Activated T-cell treated with anti-CD3 and anti-CD28 coated beads, Interleukin-2, amount 50 U/mL, for 72 hours (primary cell): ENCODE measurements around the gene CSF3. TPM values are rescaled to one million over a fixed set of nuclear protein-coding genes. Genes with fewer than 3 reads are reported as not detected.

Experiments used
- ATAC-seq, 2 donors: fragments of 150-1000 bp; cut with Tn5 transposase; replicated peaks in 1 of 2; 2 replicates each; pipeline ENCODE4 v1.10.0; 2021; ENCODE audit warnings: moderate library complexity in 2 of 2, mild to moderate bottlenecking in 1 of 2
- DNase-seq, 2 donors: peaks; one replicate each; pipeline ENCODE4 v3.0.0; 2021 to 2022; ENCODE audit warnings: mixed read lengths in 1 of 2
- H3K27ac Mint-ChIP-seq: one replicate; pipeline ENCODE4 v1.8.0; 2022; ENCODE audit warnings: mild to moderate bottlenecking, moderate library complexity, mixed read lengths
- H3K27me3 Mint-ChIP-seq: one replicate; pipeline ENCODE4 v1.8.0; 2022; ENCODE audit warnings: low read depth, mixed read lengths
- H3K36me3 Mint-ChIP-seq, 2 donors: one replicate each; pipeline ENCODE4 v1.8.0; 2022; ENCODE audit warnings: mixed read lengths in 2 of 2, mild to moderate bottlenecking in 1 of 2; ENCODE audit not compliant: insufficient read depth in 2 of 2
- H3K4me1 Mint-ChIP-seq: one replicate; pipeline ENCODE4 v1.8.0; 2022; ENCODE audit warnings: low read depth, mixed read lengths
- H3K4me3 Mint-ChIP-seq, 2 donors: one replicate each; pipeline ENCODE4 v1.8.0; 2022; ENCODE audit warnings: mild to moderate bottlenecking in 2 of 2, mixed read lengths in 2 of 2, moderate library complexity in 2 of 2
- H3K9me3 Mint-ChIP-seq, 2 donors: one replicate each; pipeline ENCODE4 v1.8.0; 2022; ENCODE audit warnings: mixed read lengths in 2 of 2
- total RNA-seq, 2 donors: library from RNA; stranded (reverse); gene quantifications; one replicate each; pipeline ENCODE4 v1.2.3, GENCODE V29; 2022

CSF3 gene
- total RNA-seq, 2 donors from 2014 or later: not detected

DNA sequence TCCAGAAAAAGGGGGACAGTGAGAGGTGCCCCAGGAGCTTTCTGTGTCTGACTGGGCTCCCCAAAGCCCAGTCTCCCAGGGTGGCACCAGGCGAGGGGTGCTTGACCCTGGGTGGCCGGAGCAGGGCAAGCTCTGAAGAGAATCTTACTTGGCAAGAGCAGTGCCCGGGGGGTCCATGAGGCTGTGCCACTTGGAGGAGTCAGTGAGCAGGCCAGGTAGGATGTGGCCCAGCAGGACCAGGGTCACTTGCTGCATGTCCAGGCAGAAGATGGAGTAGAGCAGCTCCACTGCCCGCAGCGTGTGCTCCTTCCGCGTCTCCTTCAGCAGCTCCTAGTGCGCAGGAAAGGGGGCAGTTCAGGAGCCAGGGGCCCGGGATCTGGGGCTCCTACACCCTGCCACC lies 7.3 kb downstream of the CSF3 start:
- H3K4me3 Mint-ChIP-seq: no peak overlapping the region
- no peaks in the 10 kb centered on the region for H3K9me3 Mint-ChIP-seq
- no peak overlapping the region for H3K27ac Mint-ChIP-seq
- no peaks in the 10 kb centered on the region for H3K27me3 Mint-ChIP-seq
- DNase-seq: no peak
- H3K36me3 Mint-ChIP-seq: peaks cover 4 to 12% of the 10 kb centered on the region in 2 donors
- peaks cover 19% of the 10 kb centered on the region for H3K4me1 Mint-ChIP-seq
- no peak for ATAC-seq

DNA sequence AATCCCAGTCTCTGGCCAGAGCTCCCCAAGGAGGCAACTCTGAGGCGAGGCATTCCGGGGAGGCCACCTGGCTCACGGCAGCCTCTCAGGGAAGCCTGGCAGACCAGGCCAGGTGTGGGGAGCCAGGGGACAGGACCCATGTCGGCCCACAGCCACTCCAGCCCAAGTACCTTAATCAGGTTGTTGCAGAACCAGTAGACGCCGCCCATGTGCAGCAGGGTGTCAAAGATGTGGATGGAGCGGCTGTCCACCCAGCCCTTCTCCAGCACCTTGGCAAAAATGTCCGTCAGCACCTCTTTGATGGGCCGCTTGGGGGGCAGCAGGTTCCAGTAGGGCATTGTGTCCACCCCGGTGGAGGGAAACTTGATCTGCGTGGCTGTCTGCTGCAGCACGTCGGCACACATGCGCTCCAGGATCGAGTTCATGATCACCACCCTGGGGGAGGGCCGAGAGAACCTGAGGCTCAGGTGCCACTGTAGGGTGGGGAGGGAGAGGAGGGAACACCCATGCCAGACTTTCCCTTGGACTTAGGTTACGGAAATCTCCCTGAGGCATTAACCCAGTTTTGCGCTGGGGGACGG lies 7.8 kb downstream of the CSF3 start:
- Mint-ChIP-seq H3K27me3 (no peaks in the 10 kb centered on the region), H3K27ac (no peak overlapping the region), H3K36me3 (peaks cover 4 to 12% of the 10 kb centered on the region in 2 donors), H3K9me3 (no peaks in the 10 kb centered on the region), H3K4me1 (peaks cover 19% of the 10 kb centered on the region), H3K4me3 (no peak overlapping the region)
- ATAC-seq (no peak), DNase-seq (no peak)

DNA sequence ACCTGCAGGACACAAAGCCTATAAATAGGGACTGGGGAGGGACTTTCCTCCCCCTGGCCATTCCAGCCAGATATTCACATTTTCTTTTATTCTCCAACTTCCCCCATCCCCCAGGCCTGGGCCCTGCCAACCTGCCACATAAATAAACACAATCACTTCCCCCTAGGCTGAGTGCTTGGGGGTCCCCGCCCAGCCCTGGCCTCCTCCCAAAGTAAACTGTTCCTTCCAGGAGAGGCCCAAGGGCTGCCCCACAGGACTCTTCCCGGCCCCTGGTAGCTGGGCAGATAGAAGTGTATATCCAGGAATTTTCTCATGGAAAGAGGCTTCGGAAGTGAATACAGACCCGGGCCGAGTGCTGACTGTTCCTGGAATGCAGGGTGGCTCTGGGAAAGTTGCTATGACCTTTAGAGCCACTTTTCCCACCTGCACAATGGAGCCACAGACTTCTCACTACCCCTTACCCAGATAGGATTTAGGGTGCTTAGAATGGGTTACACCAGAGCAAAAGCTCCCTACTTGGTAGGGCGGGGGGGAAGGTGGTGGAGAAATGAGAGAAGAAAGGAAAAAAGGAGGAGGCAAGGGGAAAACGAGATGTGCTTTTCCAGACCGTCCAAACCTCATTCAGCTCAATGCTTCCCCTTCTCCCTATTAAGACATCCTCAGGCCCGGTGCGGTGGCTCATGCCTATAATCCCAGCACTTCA lies 8.5 kb downstream of the CSF3 start:
- H3K4me1 Mint-ChIP-seq: peaks cover 19% of the 10 kb centered on the region
- H3K9me3 Mint-ChIP-seq: no peaks in the 10 kb centered on the region
- H3K4me3 Mint-ChIP-seq: no peak overlapping the region
- ATAC-seq (no peak), DNase-seq (no peak)
- no peak overlapping the region for H3K27ac Mint-ChIP-seq
- H3K36me3 Mint-ChIP-seq: peaks cover 4 to 14% of the 10 kb centered on the region in 2 donors
- H3K27me3 Mint-ChIP-seq: no peaks in the 10 kb centered on the region

DNA sequence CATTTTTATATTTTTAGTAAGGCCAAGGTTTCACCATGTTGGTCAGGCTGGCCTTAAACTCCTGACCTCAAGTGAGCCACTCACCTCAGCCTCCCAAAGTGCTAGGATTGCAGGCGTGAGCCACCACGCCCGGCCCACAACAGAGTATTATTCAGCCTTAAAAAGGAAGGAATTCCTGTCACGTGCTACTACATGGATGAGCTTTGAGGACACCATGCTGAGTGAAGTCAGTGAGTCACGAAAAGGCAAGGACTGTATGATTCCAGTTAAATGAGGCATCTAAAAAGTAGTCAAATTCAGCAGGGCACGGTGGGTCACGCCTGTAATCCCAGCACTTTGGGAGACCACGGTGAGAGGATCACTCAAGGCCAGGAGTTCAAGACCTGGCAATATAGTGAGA lies 9.7 kb downstream of the CSF3 start:
- H3K4me3 Mint-ChIP-seq: no peak overlapping the region
- ATAC-seq: no peak
- H3K9me3 Mint-ChIP-seq: no peaks in the 10 kb centered on the region
- no peak overlapping the region for H3K27ac Mint-ChIP-seq
- peaks cover 19% of the 10 kb centered on the region for H3K4me1 Mint-ChIP-seq
- H3K36me3 Mint-ChIP-seq: peaks cover 8 to 24% of the 10 kb centered on the region in 2 donors
- DNase-seq: no peak
- no peaks in the 10 kb centered on the region for H3K27me3 Mint-ChIP-seq

DNA sequence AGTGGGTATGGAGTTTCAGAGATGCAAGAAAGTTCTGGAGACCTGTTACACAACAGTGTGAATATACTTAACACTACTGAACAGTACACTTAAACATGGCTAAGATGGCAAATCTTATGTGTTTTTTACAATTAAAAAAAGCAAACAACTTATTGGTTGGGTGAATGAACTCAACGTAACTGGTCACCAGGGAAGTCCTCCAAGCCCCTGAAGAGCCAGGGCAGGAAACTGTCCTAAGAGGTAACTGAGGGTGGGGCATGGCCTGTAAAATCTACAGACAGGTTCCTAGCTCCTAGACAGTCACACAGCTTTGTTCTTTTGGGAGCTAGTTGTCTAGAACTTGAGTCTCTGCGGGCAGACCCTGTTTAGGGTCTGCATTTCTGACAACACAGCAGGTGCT lies 10.3 kb downstream of the CSF3 start:
- no peaks in the 10 kb centered on the region for H3K9me3 Mint-ChIP-seq
- H3K27ac Mint-ChIP-seq: no peak overlapping the region
- H3K36me3 Mint-ChIP-seq: peaks cover 8 to 24% of the 10 kb centered on the region in 2 donors

DNA sequence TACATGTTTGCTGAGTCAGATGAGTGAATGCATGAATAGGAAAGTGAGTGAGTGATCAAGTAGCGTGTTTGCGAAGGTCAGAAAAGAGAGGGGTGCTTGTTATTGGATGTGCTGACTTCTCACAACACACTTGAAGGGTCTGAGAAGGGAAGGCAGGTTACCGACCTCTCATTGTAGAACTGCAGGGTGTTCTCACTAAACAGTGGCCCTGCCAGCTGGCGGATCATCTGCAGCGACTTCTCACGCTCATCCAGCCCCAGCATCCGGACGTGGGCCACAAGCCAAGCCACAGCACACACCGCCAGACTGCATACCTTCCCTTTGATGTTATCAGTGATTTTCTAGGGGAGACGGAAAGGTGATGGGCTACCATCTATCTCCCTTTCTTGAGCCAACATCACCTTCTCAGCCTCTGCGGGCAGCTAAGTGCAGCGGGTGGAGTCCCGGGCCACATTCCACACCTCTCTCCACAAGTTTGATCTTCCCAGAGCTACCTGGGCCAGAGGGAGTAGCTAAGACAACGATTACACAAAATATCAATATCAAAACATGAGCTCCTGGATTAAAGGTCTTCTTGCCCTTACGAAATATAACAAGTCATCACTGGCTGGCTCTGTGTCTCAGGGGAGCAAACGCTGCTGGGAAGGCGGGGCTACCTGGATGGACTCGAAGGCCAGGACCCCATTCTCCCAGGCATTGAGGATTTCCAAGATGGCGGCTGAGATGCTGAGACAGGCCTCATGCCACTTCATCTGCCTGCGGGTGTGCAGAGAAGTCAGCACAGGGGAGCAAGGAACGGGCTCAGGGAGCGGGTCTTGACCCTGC lies 11.0 kb downstream of the CSF3 start:
- Mint-ChIP-seq H3K36me3 (peaks cover 10 to 24% of the 10 kb centered on the region in 2 donors), H3K4me1 (peaks cover 19% of the 10 kb centered on the region), H3K27me3 (no peaks in the 10 kb centered on the region), H3K4me3 (peak overlapping the region in 1 of 2 donors; percentile 11), H3K9me3 (no peaks in the 10 kb centered on the region), H3K27ac (no peak overlapping the region)
- ATAC-seq: peak; percentile 46 to 52
- peak; percentile 27 to 41 for DNase-seq

More for the DNA sequence above, 10.3 kb downstream of the CSF3 start:
- Mint-ChIP-seq H3K4me3 (no peak overlapping the region), H3K4me1 (peaks cover 19% of the 10 kb centered on the region), H3K27me3 (no peaks in the 10 kb centered on the region)
- DNase-seq: no peak
- ATAC-seq: no peak

DNA sequence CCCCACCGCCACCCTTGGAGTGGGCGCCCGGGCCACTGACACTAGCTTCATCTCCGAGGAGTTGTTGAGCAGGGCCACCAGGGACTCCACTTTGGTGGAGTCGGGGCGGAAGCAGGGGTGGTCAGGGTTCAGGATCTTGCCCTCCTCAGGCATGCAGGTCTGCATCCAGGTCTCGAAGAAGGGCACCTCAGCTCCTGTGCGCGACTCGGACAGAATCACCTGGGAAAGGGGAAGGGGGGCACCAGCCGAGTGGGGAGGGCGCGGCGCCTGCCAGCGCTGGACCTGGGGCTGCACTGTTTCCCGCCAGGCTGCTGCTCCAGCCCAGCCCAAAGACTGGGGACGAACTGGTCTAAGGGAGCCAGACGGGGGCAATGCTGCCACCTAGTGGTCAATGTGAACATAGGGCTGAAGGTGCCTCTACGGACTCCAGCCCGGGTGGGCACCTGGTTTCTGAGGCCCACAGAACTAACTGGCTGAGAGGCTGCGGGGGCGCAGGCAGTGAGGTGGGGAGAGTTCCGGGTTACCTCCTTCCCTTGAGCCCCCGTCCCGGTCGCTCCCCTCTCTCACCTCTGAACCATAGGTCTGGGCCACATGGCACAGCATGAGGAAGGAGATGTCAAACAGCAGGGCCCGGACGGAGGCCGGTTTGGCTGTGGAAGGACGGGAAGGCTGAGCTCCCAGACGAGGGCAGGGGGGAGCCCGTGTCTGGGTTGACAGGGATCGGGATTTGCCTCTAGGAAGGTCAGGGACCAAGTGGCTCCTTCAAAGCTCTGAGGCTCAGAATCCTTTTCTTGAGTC lies 11.8 kb downstream of the CSF3 start:
- Mint-ChIP-seq H3K27ac (no peak overlapping the region), H3K4me1 (peaks cover 19% of the 10 kb centered on the region), H3K36me3 (peaks cover 10 to 24% of the 10 kb centered on the region in 2 donors), H3K4me3 (no peak overlapping the region), H3K9me3 (no peaks in the 10 kb centered on the region), H3K27me3 (no peaks in the 10 kb centered on the region)
- peak; percentile 77 to 78 for DNase-seq
- peak; percentile 87 to 88 for ATAC-seq

DNA sequence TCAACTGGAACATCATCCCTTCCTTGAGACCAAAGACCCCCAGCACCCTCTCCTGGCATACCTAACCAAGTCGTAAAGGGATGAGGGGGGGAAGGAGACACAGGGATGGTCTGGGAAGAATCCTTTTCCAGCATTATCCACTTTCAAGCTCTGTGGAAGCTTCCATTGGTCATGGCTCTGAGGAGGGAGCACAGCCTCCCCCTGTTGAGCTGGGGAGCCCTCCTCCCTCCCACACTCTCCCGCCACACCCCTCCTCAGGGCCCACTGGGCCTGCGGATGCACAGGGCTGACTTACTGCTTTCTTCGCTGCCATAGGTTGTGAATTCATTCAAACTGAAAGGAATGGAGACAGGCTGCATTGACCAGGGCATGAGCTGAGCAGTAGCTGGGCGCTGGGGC lies 12.4 kb downstream of the CSF3 start:
- ATAC-seq (no peak), DNase-seq (no peak)
- H3K4me3 Mint-ChIP-seq: no peak overlapping the region
- no peaks in the 10 kb centered on the region for H3K27me3 Mint-ChIP-seq
- H3K36me3 Mint-ChIP-seq: peaks cover 10 to 24% of the 10 kb centered on the region in 2 donors
- H3K27ac Mint-ChIP-seq: no peak overlapping the region
- H3K4me1 Mint-ChIP-seq: peaks cover 19% of the 10 kb centered on the region
- no peaks in the 10 kb centered on the region for H3K9me3 Mint-ChIP-seq

DNA sequence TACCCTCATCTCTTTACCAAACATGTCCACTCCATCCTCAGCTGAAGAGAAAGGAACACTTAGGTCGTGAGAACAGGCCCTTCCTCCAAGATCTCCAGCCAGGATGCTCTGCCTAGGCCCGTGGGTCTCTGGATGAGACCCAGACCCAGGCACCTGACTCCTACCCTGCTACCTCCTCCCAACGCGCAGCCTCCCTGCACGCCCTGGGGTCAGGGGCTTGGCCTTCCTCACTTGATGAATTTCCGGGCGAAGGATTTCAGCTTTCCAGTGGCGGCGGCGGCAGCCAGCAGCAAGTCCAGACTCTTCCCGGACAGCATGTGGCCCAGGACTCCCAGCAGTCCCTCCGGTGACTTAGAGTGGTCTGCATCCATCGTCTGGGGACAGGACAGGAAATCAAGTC lies 13.4 kb downstream of the CSF3 start:
- peaks cover 19% of the 10 kb centered on the region for H3K4me1 Mint-ChIP-seq
- peaks cover 10 to 24% of the 10 kb centered on the region in 2 donors for H3K36me3 Mint-ChIP-seq
- H3K27me3 Mint-ChIP-seq: no peaks in the 10 kb centered on the region
- H3K9me3 Mint-ChIP-seq: no peaks in the 10 kb centered on the region
- ATAC-seq: no peak
- no peak overlapping the region for H3K4me3 Mint-ChIP-seq
- no peak for DNase-seq
- H3K27ac Mint-ChIP-seq: no peak overlapping the region

DNA sequence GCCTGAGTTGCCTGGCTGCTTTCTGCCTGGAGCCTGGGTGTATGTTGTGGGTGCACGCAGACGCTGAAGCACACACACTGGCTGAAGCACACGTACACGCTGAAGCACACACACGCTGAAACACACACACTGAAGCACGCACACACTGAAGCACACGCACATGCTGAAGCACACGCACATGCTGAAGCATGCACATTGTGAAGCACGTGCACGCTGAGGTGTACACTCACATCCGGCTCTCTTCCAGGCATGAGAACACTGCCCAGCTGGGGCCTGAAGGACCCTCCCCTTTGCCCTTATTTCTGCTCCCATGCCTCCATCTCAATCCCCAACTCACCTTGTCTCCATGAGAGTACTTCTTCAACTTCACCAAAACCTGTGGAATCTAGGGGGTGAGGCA lies 16.5 kb downstream of the CSF3 start:
- Mint-ChIP-seq H3K27me3 (no peaks in the 10 kb centered on the region), H3K4me3 (no peak overlapping the region), H3K4me1 (peaks cover 3% of the 10 kb centered on the region), H3K36me3 (peaks cover 8 to 11% of the 10 kb centered on the region in 2 donors), H3K27ac (no peak overlapping the region), H3K9me3 (no peaks in the 10 kb centered on the region)
- DNase-seq (no peak), ATAC-seq (no peak)

DNA sequence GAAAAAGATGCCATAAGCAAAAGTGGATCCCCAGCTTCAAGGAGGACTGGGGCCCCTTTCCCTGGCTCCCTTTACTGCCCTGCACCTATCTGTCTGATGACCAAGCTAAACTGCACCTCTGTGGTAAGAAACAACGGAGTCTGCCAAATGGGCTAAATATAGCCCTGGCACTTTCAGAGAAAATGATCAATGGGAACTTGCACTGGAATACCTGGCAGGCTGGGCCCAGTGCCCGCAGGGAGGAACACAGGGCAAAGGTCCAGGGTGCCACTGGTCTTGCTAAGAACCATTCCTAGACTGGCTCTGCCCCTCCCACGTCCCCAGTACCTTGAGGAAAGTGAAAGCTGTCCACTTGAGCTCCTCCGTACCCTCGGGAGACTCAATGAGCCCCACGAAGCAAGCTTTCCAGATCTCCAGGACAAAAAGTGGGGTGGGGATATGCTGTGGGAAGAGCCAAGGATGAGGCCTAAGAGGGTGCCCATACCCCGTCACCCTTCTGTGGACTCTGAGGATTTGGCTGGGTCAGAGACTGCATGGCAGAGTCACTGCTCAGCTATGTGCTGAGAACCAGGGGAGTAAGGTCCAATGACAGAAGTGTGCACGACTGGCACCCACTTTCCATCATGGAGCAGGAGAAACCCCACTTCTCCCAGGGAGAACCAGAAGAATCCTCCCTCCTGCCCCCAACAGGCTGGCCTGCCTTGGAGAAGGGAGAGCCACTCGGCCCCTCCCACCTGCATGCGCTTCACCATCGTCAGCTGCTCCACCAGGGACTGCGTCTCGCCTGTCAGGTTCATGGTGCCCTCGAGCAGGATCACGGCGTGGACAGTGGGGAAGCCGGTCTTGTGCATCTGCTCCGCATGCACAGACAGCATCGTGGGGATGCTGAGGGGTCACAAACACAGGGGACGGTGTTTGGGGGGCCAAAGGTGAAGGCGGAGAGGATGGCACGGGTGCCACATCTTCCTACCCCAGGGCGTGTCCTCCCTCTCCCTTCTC lies 17.4 kb downstream of the CSF3 start:
- no peaks in the 10 kb centered on the region for H3K4me1 Mint-ChIP-seq
- H3K27me3 Mint-ChIP-seq: no peaks in the 10 kb centered on the region
- no peaks in the 10 kb centered on the region for H3K9me3 Mint-ChIP-seq
- H3K27ac Mint-ChIP-seq: no peak overlapping the region
- H3K4me3 Mint-ChIP-seq: no peak overlapping the region
- ATAC-seq (no peak), DNase-seq (no peak)
- H3K36me3 Mint-ChIP-seq: peaks cover 8 to 11% of the 10 kb centered on the region in 2 donors

DNA sequence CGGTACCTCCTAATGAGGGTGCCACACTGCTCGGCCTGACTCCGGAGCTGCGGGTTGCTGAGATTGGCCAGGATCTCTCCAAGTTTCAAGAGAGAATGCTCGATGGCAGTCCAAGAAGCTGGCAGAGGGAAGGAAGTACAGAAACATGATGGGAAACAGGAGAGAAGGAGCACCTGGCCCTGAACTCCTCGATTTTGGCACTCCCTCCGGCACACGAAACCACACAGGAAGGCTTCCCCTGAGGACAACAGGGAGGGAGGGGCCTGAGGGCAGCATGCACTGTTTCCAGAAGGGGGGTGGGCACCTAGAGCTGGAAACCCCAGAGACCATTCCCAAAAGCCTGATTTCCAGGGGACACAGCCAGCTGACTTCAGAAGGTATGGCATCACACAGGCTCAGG lies 18.1 kb downstream of the CSF3 start:
- DNase-seq (no peak), ATAC-seq (no peak)
- Mint-ChIP-seq H3K36me3 (peaks cover 8 to 11% of the 10 kb centered on the region in 2 donors), H3K27ac (no peak overlapping the region), H3K4me3 (no peak overlapping the region), H3K4me1 (no peaks in the 10 kb centered on the region), H3K9me3 (no peaks in the 10 kb centered on the region), H3K27me3 (no peaks in the 10 kb centered on the region)
